Activated naive CD8-positive, alpha-beta T cell treated with anti-CD3 and anti-CD28 coated beads, Interleukin-2, amount 10 ng/mL, durations not matched to agents 7 days and 5 days (primary cell): Measurements from ENCODE around the gene TXK. TPM values are rescaled to one million over a fixed set of nuclear protein-coding genes. Genes with fewer than 3 reads are reported as not detected.
A peak's percentile ranks its signal among the peaks of the same experiment; 100 is the strongest.
"Not testable (repeated sequence)": the region's sequence is repeated elsewhere in the genome, so short reads cannot be mapped to it uniquely, and the experiment has no call there.

Experiments used
- ATAC-seq: fragments of 150-1000 bp; cut with Tn5 transposase; one replicate; pipeline ENCODE4 v1.10.0; 2021; ENCODE audit warnings: low read depth, moderate library complexity
- POLR2A ChIA-PET: fragments of 350-600 bp; sonication (Branson Sonifier 250); formaldehyde crosslinking; loops from one replicate; lab custom pipeline; 2021; ENCODE audit warnings: antibody characterized with exemption; lab: Charles Lee
- DNase-seq: peaks from one replicate; pipeline ENCODE4 v3.0.0; 2021
- H3K27ac Mint-ChIP-seq: one replicate; pipeline ENCODE4 v1.8.0; 2022; ENCODE audit warnings: mild to moderate bottlenecking, mixed read lengths
- H3K27me3 Mint-ChIP-seq: one replicate; pipeline ENCODE4 v1.8.0; 2022; ENCODE audit warnings: mild to moderate bottlenecking, moderate library complexity, mixed read lengths
- H3K36me3 Mint-ChIP-seq: one replicate; pipeline ENCODE4 v1.8.0; 2021; ENCODE audit warnings: mild to moderate bottlenecking, mixed read lengths
- H3K4me1 Mint-ChIP-seq: one replicate; pipeline ENCODE4 v1.8.0; 2021; ENCODE audit warnings: mixed read lengths
- H3K4me3 Mint-ChIP-seq: one replicate; pipeline ENCODE4 v1.8.0; 2022; ENCODE audit warnings: mild to moderate bottlenecking, moderate library complexity, mixed read lengths
- H3K9me3 Mint-ChIP-seq: one replicate; pipeline ENCODE4 v1.8.0; 2021; ENCODE audit warnings: mixed read lengths
- total RNA-seq, 2 experiments: library from RNA; stranded (reverse); gene quantifications; one replicate each; pipeline ENCODE4 v1.2.3, GENCODE V29; 2021

TXK gene
- total RNA-seq: 10 to 100 TPM; 65.8 to 66.8 TPM

DNA sequence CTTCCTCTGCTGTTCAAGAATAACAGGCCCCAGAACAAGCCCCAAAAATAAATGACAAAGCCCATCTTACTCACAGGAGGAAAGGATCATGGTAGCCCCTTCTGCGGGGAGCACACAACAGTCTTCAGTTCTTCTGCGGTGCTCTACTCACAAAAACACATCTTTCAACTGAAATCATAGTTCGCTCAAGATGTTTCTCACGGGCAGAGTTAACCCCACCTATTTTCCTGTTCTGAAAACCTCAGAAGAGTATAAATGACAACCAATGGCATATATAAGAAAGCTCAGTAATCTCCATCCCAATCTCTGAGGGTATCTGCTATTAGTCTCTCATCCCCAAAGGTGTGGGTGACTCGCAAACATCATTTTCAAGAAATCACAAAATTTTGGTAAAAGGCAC is at the start of gene TXK:
Gene TXK, minus strand, starts transcription at position 170 of the 400 bp plus-strand sequence. Its CDS starts 80 bp downstream, at position 90.
- peaks cover 35% of the 10 kb centered on the region for H3K36me3 Mint-ChIP-seq
- peaks cover 69% of the 10 kb centered on the region for H3K4me1 Mint-ChIP-seq
- no peak for DNase-seq
- POLR2A ChIA-PET: interaction anchor here (0.6 to 1.0 kb wide), 3 partner anchors 87 to 647 kb away, joined by 3 to 4 read pairs (median 3); no protein-coding TSS in a partner anchor
- H3K4me3 Mint-ChIP-seq: peak within 1 kb of the TSS; percentile 85
- ATAC-seq: peak; percentile 44
- no peaks in the 10 kb centered on the region for H3K27me3 Mint-ChIP-seq
- H3K9me3 Mint-ChIP-seq: no peaks in the 10 kb centered on the region
- peak within 1 kb of the TSS; percentile 87 for H3K27ac Mint-ChIP-seq

DNA sequence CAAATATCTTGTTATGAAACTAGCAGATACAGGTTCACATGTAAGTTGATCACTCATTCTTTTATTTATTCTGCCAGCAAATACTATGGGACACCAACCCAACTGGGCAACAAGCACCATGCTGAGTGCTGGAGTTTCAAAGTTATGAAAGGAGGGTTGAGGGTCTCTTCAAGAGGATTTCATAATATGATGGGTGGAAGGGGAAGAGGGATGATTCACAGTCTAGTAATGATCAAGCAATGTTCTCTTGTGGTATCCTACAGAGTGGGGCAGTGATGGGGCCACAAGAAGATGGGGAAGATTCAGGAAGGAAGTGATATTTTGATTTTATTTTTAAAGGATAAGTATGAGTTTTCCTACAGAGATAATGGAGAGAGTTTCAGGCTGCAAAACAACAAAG is 46.2 kb upstream of the TXK start:
- peaks cover 10% of the 10 kb centered on the region for H3K4me1 Mint-ChIP-seq
- no peaks in the 10 kb centered on the region for H3K27me3 Mint-ChIP-seq
- POLR2A ChIA-PET: no interaction called here
- peaks cover 3% of the 10 kb centered on the region for H3K36me3 Mint-ChIP-seq
- peaks cover 3% of the 10 kb centered on the region for H3K9me3 Mint-ChIP-seq
- DNase-seq (no peak), ATAC-seq (no peak)
- H3K27ac Mint-ChIP-seq: no peak overlapping the region
- H3K4me3 Mint-ChIP-seq: no peak overlapping the region

DNA sequence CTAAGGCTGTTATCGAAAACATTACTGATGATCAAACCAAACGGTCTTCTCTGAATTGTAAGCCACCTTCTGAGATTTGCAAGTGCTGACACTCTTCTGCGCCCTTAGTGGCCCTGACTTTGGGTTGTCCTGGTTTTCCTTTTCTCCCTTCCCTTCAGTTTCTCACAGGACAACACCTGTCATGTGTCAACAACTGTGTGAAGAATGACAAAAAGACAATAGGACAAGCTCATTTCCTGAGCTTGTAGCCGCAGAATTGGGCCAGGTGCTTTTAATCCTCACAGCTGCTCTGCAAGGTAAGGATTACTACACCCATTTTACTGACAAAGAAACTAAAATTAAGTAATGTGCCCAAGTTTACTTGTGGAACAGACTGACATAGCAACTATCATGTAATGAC is 44.9 kb upstream of the TXK start:
- H3K27ac Mint-ChIP-seq: no peak overlapping the region
- no peak overlapping the region for H3K4me3 Mint-ChIP-seq
- ATAC-seq (no peak), DNase-seq (no peak)
- POLR2A ChIA-PET: no interaction called here
- H3K9me3 Mint-ChIP-seq: peaks cover 3% of the 10 kb centered on the region
- H3K4me1 Mint-ChIP-seq: peaks cover 13% of the 10 kb centered on the region
- H3K27me3 Mint-ChIP-seq: no peaks in the 10 kb centered on the region
- peaks cover 3% of the 10 kb centered on the region for H3K36me3 Mint-ChIP-seq

- Mint-ChIP-seq H3K36me3 (peaks cover 3% of the 10 kb centered on the region), H3K4me3 (no peak overlapping the region), H3K27ac (no peak overlapping the region), H3K9me3 (peaks cover 3% of the 10 kb centered on the region), H3K4me1 (peaks cover 20% of the 10 kb centered on the region), H3K27me3 (no peaks in the 10 kb centered on the region)
- DNase-seq: no peak
- POLR2A ChIA-PET: no interaction called here
- ATAC-seq: no peak
These were observed 41.8 kb upstream of the TXK start for GRCh38 chr4:48175806-48176205.

DNA sequence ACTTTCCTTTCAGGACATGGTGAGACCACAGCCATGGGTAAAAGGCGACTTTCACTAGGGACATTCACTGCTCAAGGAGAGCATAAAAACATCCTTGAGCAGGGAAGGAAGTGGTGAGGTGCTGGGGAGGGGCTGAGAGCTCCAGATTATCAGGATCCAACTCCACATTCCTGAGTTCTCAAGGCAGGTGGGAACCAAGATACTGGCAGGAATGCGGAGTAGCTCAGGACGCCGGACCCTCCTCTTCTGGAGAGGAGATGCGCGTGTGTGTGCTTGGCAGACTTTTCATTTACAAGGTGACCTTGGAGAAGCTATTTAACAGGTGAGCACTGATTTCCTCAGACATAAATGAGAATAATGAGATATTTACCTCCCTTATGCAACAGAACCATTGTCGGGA is 41.3 kb upstream of the TXK start:
- Mint-ChIP-seq H3K4me1 (peaks cover 20% of the 10 kb centered on the region), H3K9me3 (peaks cover 3% of the 10 kb centered on the region), H3K36me3 (peaks cover 3% of the 10 kb centered on the region), H3K27me3 (no peaks in the 10 kb centered on the region), H3K27ac (no peak overlapping the region), H3K4me3 (no peak overlapping the region)
- POLR2A ChIA-PET: no interaction called here
- ATAC-seq: no peak
- no peak for DNase-seq

DNA sequence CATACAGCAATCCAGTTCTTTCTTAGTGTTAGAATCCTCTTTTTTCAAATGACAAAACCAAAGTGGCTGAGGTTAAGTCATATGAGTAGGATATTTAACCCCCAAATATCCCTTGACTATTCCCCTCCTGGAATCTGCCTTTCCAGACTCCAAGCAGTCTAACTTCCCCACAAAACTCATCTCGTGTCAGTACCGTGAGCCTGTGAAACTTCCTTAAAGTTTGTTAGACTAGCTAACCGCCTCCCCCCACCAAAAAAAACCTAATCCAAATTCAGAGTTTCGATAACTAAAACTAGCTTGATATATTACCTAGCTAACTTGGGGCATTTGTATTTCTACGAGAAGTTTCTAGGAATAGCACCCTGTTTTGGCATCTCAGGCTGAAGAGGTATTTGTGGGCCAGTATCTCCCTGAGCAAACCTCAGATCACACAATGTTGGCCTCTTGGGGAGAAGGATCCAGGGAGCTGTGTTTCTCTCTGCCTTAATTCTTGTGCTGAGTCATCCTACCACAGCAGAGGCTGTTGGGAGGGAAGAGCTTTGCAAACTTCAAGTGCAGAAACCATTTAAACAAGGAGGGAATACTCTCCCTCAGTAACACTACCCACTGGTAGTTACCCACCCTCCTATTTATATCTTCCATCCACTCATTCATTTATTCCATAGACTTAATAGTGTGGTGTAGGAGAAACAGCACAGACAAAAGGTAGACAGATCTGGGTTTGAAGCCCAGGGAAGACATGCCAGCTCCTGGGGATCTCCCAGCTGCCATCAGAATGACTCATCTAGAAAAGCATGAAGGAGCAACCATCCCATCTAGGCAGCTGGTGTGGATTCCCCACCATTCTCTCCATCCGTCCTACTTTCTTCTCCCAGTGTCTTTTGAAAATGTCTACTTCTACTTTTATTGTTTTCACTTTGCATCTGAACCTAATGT is 39.3 kb upstream of the TXK start:
- peaks cover 18% of the 10 kb centered on the region for H3K4me1 Mint-ChIP-seq
- POLR2A ChIA-PET: no interaction called here
- H3K9me3 Mint-ChIP-seq: peaks cover 3% of the 10 kb centered on the region
- DNase-seq (no peak), ATAC-seq (no peak)
- H3K36me3 Mint-ChIP-seq: peaks cover 15% of the 10 kb centered on the region
- no peaks in the 10 kb centered on the region for H3K27me3 Mint-ChIP-seq
- no peak overlapping the region for H3K4me3 Mint-ChIP-seq
- peak overlapping the region; percentile 1 for H3K27ac Mint-ChIP-seq

DNA sequence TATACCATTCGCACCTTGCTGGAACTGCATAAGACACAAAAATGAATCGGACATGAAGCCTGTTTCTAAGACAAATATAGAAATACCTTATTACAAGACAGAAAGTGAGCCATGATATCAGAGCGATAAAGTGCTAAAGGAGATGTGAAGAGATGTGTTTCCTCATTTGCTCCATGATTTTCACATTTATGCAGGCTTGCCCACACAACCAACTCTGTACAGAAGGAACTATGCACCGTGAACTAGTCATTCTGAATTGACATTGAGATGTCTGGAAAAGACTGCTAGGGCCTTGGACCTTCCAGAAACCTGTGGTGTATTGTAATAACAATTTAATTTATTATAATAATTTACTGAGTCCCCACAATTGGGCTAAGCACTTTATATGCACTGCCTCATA is 38.6 kb upstream of the TXK start:
- POLR2A ChIA-PET: no interaction called here
- H3K27me3 Mint-ChIP-seq: no peaks in the 10 kb centered on the region
- H3K36me3 Mint-ChIP-seq: peaks cover 18% of the 10 kb centered on the region
- peaks cover 1% of the 10 kb centered on the region for H3K9me3 Mint-ChIP-seq
- no peak overlapping the region for H3K4me3 Mint-ChIP-seq
- peaks cover 21% of the 10 kb centered on the region for H3K4me1 Mint-ChIP-seq
- no peak overlapping the region for H3K27ac Mint-ChIP-seq
- no peak for ATAC-seq
- no peak for DNase-seq

DNA sequence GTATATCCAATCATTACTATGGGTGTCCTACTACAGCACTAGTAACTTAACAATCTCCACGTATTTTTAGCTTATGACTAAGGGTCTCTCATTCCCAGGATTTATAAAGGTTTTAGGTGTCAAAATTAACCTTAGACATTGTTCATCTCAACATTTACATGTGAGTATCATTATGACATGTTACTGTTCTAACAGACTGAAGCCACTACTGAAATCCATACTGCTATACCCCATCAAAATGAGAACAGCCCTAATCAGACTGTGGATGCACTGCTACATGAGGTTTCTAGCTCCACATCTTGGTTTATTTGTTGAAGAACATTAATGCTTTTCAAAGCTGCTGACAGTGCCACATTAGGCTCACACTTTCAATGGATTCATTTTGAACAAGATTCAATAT is 35.6 kb upstream of the TXK start:
- Mint-ChIP-seq H3K27me3 (no peaks in the 10 kb centered on the region), H3K4me1 (peaks cover 12% of the 10 kb centered on the region), H3K27ac (no peak overlapping the region), H3K9me3 (peaks cover 1% of the 10 kb centered on the region), H3K4me3 (no peak overlapping the region), H3K36me3 (peaks cover 29% of the 10 kb centered on the region)
- DNase-seq (no peak), ATAC-seq (no peak)
- POLR2A ChIA-PET: no interaction called here

- Mint-ChIP-seq H3K4me1 (peaks cover 7% of the 10 kb centered on the region), H3K27me3 (no peaks in the 10 kb centered on the region), H3K4me3 (no peak overlapping the region), H3K36me3 (peaks cover 31% of the 10 kb centered on the region), H3K27ac (no peak overlapping the region), H3K9me3 (peaks cover 1% of the 10 kb centered on the region)
- POLR2A ChIA-PET: no interaction called here
- DNase-seq (no peak), ATAC-seq (no peak)
These were observed 33.7 kb upstream of the TXK start for GRCh38 chr4:48167538-48168263.

DNA sequence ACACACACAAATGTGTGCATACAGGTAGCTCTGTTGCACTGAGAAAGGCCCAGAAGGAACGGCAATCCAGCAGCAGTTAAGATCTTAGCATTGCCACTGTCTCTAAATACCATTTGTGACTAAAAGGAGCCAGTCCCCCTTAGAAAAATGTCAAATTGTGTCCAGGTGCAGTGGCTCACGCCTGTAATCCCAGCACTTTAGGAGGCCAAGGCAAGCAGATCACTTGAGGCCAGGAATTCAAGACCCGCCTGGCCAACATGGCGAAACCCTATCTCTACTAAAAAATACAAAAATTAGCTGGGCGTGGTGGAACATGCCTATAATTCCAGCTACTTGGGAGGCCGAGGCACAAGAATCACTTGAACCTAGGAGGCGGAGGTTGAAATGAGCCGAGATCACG is 30.5 kb upstream of the TXK start:
- DNase-seq, H3K27ac Mint-ChIP-seq, H3K9me3 Mint-ChIP-seq, H3K4me3 Mint-ChIP-seq, H3K27me3 Mint-ChIP-seq, POLR2A ChIA-PET, ATAC-seq: not testable (repeated sequence)
- H3K36me3 Mint-ChIP-seq: peaks cover 26% of the 10 kb centered on the region
- H3K4me1 Mint-ChIP-seq: peaks cover 14% of the 10 kb centered on the region

DNA sequence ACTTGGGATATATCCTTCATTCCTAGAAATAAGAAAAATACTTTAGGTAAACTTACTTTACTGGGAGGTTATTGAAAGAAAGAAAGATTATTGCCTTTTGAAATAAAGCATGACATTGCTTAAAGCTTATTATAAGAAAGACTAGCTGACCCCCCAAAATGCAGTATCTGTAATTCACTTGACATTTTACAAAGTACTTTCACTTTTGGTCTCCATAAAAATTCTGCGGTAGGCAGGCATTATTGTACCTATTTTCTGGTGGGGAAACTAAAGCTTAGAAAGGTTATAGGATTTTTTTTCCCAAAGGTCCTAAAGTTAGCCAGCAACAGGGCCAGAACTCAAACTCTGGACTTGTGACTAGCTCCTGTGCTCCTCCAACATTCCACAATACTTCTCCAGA is 29.7 kb upstream of the TXK start:
- H3K9me3 Mint-ChIP-seq: peaks cover 7% of the 10 kb centered on the region
- POLR2A ChIA-PET: no interaction called here
- peaks cover 14% of the 10 kb centered on the region for H3K4me1 Mint-ChIP-seq
- no peaks in the 10 kb centered on the region for H3K27me3 Mint-ChIP-seq
- no peak overlapping the region for H3K27ac Mint-ChIP-seq
- H3K4me3 Mint-ChIP-seq: peak overlapping the region; percentile 41
- H3K36me3 Mint-ChIP-seq: peaks cover 26% of the 10 kb centered on the region
- DNase-seq: no peak
- ATAC-seq: no peak

- no peak overlapping the region for H3K4me3 Mint-ChIP-seq
- no peak for ATAC-seq
These were observed 28.1 kb upstream of the TXK start for GRCh38 chr4:48162162-48162561.

DNA sequence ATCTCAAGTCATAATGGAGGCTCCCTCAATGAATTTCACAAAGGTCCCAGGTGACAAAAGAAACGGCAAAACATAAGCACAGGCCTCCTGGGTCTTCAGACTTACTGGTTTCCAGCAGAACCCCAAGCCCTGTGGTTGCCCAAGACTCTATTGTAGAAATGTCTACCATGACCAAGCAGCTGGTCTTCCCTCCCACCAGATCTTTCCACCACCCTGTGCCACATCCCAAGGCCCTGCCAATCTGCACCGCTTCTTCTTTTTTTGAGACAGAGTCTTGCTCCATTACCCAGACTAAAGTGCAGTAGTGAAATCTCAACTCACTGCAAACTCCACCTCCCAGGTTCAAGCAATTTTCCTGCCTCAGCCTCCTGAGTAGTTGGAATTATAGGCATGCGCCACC is 23.2 kb upstream of the TXK start:
- Mint-ChIP-seq H3K4me1 (peaks cover 6% of the 10 kb centered on the region), H3K27me3 (no peaks in the 10 kb centered on the region), H3K4me3 (no peak overlapping the region), H3K36me3 (peaks cover 45% of the 10 kb centered on the region), H3K9me3 (peaks cover 18% of the 10 kb centered on the region), H3K27ac (no peak overlapping the region)
- DNase-seq: no peak
- POLR2A ChIA-PET: no interaction called here
- no peak for ATAC-seq

More at GRCh38 chr4:48162162-48162561, 28.1 kb upstream of the TXK start:
- Mint-ChIP-seq H3K4me1 (peaks cover 9% of the 10 kb centered on the region), H3K9me3 (peaks cover 6% of the 10 kb centered on the region), H3K36me3 (peaks cover 22% of the 10 kb centered on the region), H3K27me3 (no peaks in the 10 kb centered on the region), H3K27ac (no peak overlapping the region)
- DNase-seq: no peak
- POLR2A ChIA-PET: no interaction called here
